HG02973 (cell line): ENCODE data around the gene PLEKHA4.
"Not testable (repeated sequence)": the region's sequence is repeated elsewhere in the genome, so short reads cannot be mapped to it uniquely, and the experiment has no call there.

Source experiments
- ATAC-seq: cut with Tn5 transposase; IDR thresholded peaks from one replicate; pipeline ENCODE4 v1.9.1; 2021; ENCODE audit warnings: moderate library complexity; ENCODE audit not compliant: unreplicated experiment

The PLEKHA4 gene

GRCh38 chr19:48799358-48800300 lies 68.8 kb downstream of the PLEKHA4 start:
- no peak for ATAC-seq

GRCh38 chr19:48798937-48799336 lies 69.5 kb downstream of the PLEKHA4 start:
- no peak for ATAC-seq

DNA sequence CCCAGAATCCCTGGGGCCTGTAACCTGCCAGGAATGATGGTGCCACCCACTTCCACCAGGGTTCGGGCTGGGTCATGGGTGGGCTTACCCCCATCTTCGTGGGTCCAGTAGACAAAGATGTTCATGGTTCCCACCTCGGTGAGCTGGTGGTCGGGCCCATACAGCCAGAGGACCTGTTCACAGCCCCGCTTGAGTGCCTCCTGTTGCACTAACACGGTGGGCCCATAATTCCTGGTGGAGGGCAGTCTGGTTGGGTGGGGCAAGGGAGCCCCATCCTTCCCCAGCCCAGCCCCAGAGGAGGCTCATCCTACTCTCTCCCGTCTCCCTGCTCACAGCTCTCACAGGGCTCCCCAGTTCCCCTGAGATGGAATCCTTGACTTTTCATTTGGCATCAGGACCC lies 71.3 kb downstream of the PLEKHA4 start:
- ATAC-seq = no peak

DNA sequence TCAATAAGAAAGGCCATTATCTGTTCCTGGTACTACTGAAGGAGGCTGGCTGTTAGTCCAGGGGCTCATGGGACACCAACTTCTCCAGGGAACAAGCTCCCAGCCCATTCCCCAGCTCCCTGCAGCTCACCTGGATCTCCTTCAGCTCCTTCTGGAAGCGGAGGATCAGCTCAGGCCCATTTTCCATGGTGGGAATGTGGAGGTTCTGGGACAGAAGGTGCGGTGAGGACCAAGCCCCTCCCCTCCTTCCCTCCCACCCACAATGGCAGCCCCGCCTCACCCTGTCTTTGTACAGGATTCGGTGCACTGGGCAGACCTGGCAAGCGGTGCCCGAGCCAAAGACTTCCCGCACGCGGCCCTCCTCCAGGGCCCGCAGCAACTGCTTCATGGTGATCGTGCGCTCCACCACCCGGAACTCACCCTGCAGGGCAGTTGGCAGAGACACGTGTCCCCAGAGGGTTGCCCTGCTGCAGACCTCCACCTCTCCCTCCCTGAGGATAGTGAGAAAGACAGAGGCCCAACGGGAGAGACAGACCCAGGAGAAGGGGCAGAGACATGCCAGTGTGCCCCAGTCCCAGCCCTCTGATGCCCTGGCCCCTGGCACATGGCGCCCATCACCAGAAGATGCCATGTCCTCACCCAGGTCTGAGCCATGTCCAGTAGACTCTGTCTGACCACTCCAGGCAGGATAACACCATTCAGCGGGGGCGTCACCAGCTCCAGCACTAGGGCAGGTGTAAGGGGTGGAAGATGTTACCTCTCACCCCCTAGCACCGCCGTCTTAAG lies 71.9 kb downstream of the PLEKHA4 start:
- no peak for ATAC-seq

- no peak for ATAC-seq
Measured at GRCh38 chr19:48795685-48796070, 72.7 kb downstream of the PLEKHA4 start.

GRCh38 chr19:48795055-48795684 lies 73.2 kb downstream of the PLEKHA4 start:
- ATAC-seq = peak; percentile 73

- ATAC-seq = no peak
Measured at GRCh38 chr19:48794291-48794690, 74.1 kb downstream of the PLEKHA4 start.

DNA sequence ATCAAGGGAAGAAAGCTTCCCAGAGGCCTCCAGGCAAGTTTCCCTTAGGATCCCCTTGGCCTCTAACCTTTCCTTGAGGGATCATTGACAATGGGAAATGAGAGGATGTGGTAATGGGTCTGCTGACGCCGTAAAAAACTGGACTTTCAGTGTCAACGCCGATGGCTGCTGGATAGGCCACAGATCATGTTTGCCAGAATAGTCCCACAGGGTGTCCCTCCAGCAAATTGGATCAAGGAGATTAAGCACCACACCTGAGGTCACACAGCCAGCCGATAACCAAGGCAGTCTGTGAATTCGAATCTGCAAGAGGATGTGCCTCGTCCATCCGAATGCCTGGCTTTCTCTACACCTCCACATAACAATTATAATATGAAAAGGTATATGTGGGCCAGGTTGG lies 75.1 kb downstream of the PLEKHA4 start:
- ATAC-seq = no peak

DNA sequence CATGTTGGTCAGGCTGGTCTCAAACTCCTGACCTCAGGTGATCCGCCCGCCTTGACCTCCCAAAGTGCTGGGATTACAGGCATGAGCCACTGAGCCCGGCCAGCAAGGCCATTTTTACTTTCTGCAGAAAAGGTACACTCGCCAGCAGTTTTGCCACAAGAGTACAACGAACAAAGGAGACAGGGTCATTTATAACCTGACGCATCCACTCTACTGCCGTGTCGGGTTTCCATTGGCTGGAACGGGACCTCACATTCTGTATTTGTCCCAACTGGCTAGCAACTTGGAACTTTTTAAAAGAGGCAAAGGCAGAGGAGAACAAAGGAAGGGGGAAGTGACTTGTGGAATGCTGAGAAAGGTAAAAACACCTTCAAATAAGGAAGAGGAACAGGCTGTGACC lies 81.1 kb downstream of the PLEKHA4 start:
- not testable (repeated sequence) for ATAC-seq
